HepG2 (cell line): ENCODE data around the gene ORMDL3. TPM values are rescaled to one million over a fixed set of nuclear protein-coding genes. Genes with fewer than 3 reads are reported as not detected.

ENCODE experiments used
- HBP1 ChIP-seq: IDR thresholded peaks from 2 replicates; pipeline ENCODE4 v1.6.1; 2016; ENCODE audit warnings: low read depth, control low read depth
- MIER3 ChIP-seq: IDR thresholded peaks from 2 replicates; pipeline ENCODE4 v1.6.1; 2016; ENCODE audit warnings: missing compliant biosample characterization, borderline replicate concordance
- NCOA5 ChIP-seq: sonication (generic); formaldehyde crosslinking; IDR thresholded peaks from 2 replicates; pipeline ENCODE4 v1.4.0; 2020; ENCODE audit warnings: missing genetic modification reagents
- NPAS2 ChIP-seq: sonication (generic); formaldehyde crosslinking; IDR thresholded peaks from 2 replicates; pipeline ENCODE4 v1.8.0; 2022; ENCODE audit warnings: mild to moderate bottlenecking, missing genetic modification reagents, borderline replicate concordance
- PLSCR1 ChIP-seq: sonication (generic); formaldehyde crosslinking; IDR thresholded peaks from 2 replicates; pipeline ENCODE4 v1.5.0; 2020; ENCODE audit warnings: missing genetic modification reagents, mild to moderate bottlenecking, borderline replicate concordance
- RXRB ChIP-seq: IDR thresholded peaks from 2 replicates; pipeline ENCODE4 v1.6.1; 2016; ENCODE audit warnings: borderline replicate concordance, missing genetic modification reagents, missing compliant biosample characterization
- TERF1 ChIP-seq: sonication (generic); formaldehyde crosslinking; IDR thresholded peaks from 2 replicates; pipeline ENCODE4 v1.8.0; 2022; ENCODE audit warnings: mild to moderate bottlenecking, missing genetic modification reagents, moderate library complexity
- U2AF2 ChIP-seq: fragments of 200-400 bp; formaldehyde crosslinking; IDR thresholded peaks from 2 replicates; pipeline ENCODE4 v1.6.1; 2017; ENCODE audit warnings: low read depth, mild to moderate bottlenecking, low read length
- ZFP90 ChIP-seq: sonication (generic); formaldehyde crosslinking; IDR thresholded peaks from 2 replicates; pipeline ENCODE4 v1.8.0; 2022; ENCODE audit warnings: missing genetic modification reagents, mild to moderate bottlenecking, inconsistent platforms, borderline replicate concordance
- ZNF713 ChIP-seq: sonication (generic); formaldehyde crosslinking; IDR thresholded peaks from 2 replicates; pipeline ENCODE4 v1.4.0; 2020; ENCODE audit warnings: mild to moderate bottlenecking, missing genetic modification reagents
- ZNF773 ChIP-seq: sonication (generic); formaldehyde crosslinking; IDR thresholded peaks from 2 replicates; pipeline ENCODE4 v1.4.0; 2020; ENCODE audit warnings: missing genetic modification reagents, borderline replicate concordance
- polyA plus RNA-seq, 8 experiments: library from polyadenylated mRNA; depleted of rRNA in 3 of 8; stranded (reverse) in 7 of 8; unstranded in 1 of 8; fragments of >200 nt; fragmentation: Illumina TruSeq in 4 of 8; extraction: Trizol in 4 of 8; gene quantifications; 2 replicates each; pipeline versions ENCODE4 v1.2.1 to v1.2.3, GENCODE V29; 2011 to 2016; ENCODE audit warnings: low read depth in 4 of 8, missing spikeins in 1 of 8, mixed read lengths in 1 of 8; ENCODE audit not compliant: insufficient read depth in 1 of 8
- total RNA-seq, 5 experiments: library from RNA; depleted of rRNA; stranded (reverse); fragments of >200 nt; fragmentation: Illumina TruSeq; extraction: Trizol; gene quantifications; 2 replicates each; pipeline ENCODE4 v1.2.3, GENCODE V29; 2016; ENCODE audit warnings: low read depth in 1 of 5
- TF ChIP-seq, protein P1 (sequence below): sonication (generic); formaldehyde crosslinking; IDR thresholded peaks from 2 replicates; pipeline ENCODE4 v1.4.0; 2020; ENCODE audit warnings: mild to moderate bottlenecking, missing genetic modification reagents
- TF ChIP-seq, protein P2 (sequence below): sonication (generic); formaldehyde crosslinking; IDR thresholded peaks from 2 replicates; pipeline ENCODE4 v1.5.1; 2020; ENCODE audit warnings: mild to moderate bottlenecking, missing genetic modification reagents
- TF ChIP-seq, protein P3 (sequence below): IDR thresholded peaks from 2 replicates; pipeline ENCODE4 v1.6.1; 2012; ENCODE audit warnings: low read depth, low read length, improper control_type of control experiment
- TF ChIP-seq, protein P4 (sequence below): sonication (generic); formaldehyde crosslinking; IDR thresholded peaks from 2 replicates; pipeline ENCODE4 v1.5.1; 2020; ENCODE audit warnings: missing genetic modification reagents, mild to moderate bottlenecking, borderline replicate concordance

ORMDL3 gene
- total and polyA plus RNA-seq, 2 of the 13 experiments (the other 11 are each of a cell fraction or from before 2014, with no cell fraction given), result 181 to 384 TPM

DNA sequence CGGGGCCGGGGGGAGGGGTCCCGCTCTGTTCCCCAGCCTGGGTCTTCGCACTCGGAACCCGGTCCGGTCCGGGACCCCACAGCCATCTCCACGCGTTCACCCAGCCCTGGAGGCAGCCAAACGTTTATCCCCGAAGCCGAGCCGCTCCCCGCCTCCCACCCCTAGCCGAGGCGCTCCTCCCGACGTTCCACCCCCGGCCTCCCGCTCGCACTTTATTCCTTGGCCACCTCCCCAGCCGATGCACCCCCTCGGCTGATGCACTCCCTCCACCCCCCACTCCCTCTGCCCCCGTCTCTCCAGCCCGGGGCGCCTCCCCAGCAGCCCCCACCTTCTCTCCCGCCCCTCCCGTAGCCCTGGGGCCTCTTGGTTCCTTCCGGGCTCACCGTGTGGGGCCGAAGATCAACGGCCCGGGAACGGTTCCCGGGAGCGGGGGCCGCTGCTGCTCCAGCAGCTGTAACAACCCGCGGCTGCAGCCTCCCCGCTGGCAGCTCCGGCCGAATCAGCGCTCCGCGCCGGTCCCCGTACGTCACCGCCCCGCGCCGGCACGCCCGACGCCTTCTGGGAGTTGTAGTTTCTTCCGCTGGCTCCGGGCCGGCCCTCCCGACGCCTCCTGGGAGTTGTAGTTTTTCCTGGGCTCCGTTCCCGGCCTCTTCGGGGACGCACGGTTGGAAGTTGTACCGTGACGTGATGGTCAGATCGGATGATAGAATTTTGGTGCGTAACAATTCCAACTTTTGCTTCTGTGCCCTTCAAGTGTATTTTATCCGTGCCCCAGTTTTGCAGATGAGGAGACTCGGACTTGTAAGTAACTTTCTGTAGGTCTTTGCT is at the start of gene ORMDL3, which contains the start of gene LRRC3C (continued):
- TF ChIP-seq, protein P1, sequence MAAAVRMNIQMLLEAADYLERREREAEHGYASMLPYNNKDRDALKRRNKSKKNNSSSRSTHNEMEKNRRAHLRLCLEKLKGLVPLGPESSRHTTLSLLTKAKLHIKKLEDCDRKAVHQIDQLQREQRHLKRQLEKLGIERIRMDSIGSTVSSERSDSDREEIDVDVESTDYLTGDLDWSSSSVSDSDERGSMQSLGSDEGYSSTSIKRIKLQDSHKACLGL (CRISPR knock-in tag), result 0 out of 2 replicates have a peak, but pooled peaks have one; percentile 14
- TF ChIP-seq TERF1 (CRISPR knock-in tag) (no peak), MIER3 (peak; percentile 98; the same call in 1 of the 2 replicates), PLSCR1 (CRISPR knock-in tag) (no peak), HBP1 (CRISPR knock-in tag) (peak; percentile 94), NCOA5 (CRISPR knock-in tag) (no peak), NPAS2 (CRISPR knock-in tag) (no peak), RXRB (CRISPR knock-in tag) (peak; percentile 64; the same call in 1 of the 2 replicates), ZFP90 (CRISPR knock-in tag) (0 out of 2 replicates have a peak, but pooled peaks have one; percentile 12), ZNF713 (CRISPR knock-in tag) (peak; percentile 33; the same call in 1 of the 2 replicates), ZNF773 (peak; percentile 75; the same call in 1 of the 2 replicates), U2AF2 (no peak)
- TF ChIP-seq, protein P2, sequence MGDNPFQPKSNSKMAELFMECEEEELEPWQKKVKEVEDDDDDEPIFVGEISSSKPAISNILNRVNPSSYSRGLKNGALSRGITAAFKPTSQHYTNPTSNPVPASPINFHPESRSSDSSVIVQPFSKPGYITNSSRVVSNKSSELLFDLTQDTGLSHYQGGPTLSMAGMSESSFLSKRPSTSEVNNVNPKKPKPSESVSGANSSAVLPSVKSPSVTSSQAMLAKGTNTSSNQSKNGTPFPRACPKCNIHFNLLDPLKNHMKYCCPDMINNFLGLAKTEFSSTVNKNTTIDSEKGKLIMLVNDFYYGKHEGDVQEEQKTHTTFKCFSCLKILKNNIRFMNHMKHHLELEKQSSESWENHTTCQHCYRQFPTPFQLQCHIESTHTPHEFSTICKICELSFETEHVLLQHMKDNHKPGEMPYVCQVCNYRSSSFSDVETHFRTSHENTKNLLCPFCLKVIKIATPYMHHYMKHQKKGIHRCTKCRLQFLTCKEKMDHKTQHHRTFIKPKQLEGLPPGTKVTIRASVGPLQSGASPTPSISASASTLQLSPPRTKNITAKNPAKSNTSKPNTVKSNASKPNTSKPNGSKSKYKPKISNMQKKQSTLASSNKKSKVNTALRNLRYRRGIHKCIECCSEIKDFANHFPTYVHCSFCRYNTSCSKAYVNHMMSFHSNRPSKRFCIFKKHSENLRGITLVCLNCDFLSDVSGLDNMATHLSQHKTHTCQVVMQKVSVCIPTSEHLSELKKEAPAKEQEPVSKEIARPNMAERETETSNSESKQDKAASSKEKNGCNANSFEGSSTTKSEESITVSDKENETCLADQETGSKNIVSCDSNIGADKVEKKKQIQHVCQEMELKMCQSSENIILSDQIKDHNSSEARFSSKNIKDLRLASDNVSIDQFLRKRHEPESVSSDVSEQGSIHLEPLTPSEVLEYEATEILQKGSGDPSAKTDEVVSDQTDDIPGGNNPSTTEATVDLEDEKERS (CRISPR knock-in tag), result peak; percentile 6; the same call in 1 of the 2 replicates
- TF ChIP-seq, protein P3, sequence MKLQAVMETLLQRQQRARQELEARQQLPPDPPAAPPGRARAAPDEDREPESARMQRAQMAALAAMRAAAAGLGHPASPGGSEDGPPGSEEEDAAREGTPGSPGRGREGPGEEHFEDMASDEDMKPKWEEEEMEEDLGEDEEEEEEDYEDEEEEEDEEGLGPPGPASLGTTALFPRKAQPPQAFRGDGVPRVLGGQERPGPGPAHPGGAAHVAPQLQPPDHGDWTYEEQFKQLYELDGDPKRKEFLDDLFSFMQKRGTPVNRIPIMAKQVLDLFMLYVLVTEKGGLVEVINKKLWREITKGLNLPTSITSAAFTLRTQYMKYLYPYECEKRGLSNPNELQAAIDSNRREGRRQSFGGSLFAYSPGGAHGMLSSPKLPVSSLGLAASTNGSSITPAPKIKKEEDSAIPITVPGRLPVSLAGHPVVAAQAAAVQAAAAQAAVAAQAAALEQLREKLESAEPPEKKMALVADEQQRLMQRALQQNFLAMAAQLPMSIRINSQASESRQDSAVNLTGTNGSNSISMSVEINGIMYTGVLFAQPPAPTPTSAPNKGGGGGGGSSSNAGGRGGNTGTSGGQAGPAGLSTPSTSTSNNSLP, result peak; percentile 50; the same call in 1 of the 2 replicates
- TF ChIP-seq, protein P4, sequence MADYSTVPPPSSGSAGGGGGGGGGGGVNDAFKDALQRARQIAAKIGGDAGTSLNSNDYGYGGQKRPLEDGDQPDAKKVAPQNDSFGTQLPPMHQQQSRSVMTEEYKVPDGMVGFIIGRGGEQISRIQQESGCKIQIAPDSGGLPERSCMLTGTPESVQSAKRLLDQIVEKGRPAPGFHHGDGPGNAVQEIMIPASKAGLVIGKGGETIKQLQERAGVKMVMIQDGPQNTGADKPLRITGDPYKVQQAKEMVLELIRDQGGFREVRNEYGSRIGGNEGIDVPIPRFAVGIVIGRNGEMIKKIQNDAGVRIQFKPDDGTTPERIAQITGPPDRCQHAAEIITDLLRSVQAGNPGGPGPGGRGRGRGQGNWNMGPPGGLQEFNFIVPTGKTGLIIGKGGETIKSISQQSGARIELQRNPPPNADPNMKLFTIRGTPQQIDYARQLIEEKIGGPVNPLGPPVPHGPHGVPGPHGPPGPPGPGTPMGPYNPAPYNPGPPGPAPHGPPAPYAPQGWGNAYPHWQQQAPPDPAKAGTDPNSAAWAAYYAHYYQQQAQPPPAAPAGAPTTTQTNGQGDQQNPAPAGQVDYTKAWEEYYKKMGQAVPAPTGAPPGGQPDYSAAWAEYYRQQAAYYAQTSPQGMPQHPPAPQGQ (CRISPR knock-in tag), result no peak
